ENCODE results near the gene UCK1. TPM values are rescaled to one million over a fixed set of nuclear protein-coding genes. Genes with fewer than 3 reads are reported as not detected.

Gene UCK1
- total RNA-seq, 1 donor from 2014 or later, result 32.2 TPM

DNA sequence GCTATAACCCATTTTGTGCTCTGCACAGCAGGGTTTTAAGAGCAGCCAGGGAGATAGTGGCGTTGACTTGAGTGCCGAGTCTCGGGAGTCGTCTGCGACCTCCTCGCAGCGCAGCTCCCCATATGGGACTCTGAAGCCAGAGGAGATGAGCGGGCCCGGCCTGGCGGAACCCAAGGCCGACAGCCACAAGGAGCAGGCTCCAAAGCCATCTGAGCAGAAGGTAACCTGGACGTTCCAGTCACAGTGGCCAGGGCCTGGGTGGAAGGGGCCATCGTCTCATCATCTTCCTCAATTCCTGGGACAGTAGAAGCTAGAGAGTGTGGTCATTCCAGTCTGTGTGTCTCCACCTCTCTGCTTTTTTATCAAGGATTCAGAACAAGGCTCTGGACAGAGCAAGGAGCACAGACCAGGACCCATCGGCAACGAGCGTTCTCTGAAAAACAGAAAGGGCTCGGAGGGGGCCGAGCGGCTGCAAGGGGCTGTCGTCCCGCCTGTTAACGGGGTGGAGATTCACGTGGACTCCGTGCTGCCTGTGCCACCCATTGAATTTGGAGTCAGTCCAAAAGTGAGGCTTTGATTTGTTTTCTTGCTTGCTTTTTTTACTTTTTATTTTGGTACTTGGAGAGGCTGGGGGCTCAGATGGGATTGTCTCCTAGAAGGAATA lies 48.6 kb downstream of the UCK1 start:
- no peak overlapping the region for H3K27ac Mint-ChIP-seq (ENCODE audit: unreplicated experiment)
- no peaks in the 10 kb centered on the region for H3K27me3 Mint-ChIP-seq (ENCODE audit: unreplicated experiment)
- H3K4me3 Mint-ChIP-seq (ENCODE audit: unreplicated experiment), result no peak overlapping the region
- TF ChIP-seq, protein P1, sequence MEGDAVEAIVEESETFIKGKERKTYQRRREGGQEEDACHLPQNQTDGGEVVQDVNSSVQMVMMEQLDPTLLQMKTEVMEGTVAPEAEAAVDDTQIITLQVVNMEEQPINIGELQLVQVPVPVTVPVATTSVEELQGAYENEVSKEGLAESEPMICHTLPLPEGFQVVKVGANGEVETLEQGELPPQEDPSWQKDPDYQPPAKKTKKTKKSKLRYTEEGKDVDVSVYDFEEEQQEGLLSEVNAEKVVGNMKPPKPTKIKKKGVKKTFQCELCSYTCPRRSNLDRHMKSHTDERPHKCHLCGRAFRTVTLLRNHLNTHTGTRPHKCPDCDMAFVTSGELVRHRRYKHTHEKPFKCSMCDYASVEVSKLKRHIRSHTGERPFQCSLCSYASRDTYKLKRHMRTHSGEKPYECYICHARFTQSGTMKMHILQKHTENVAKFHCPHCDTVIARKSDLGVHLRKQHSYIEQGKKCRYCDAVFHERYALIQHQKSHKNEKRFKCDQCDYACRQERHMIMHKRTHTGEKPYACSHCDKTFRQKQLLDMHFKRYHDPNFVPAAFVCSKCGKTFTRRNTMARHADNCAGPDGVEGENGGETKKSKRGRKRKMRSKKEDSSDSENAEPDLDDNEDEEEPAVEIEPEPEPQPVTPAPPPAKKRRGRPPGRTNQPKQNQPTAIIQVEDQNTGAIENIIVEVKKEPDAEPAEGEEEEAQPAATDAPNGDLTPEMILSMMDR (IDR thresholded peaks at IDR 0.05), result no peak
- no peaks in the 10 kb centered on the region for H3K9me3 Mint-ChIP-seq (ENCODE audit: unreplicated experiment)
- peaks cover 53% of the 10 kb centered on the region for H3K36me3 Mint-ChIP-seq (ENCODE audit: unreplicated experiment)
- no peak for DNase-seq (ENCODE audit: extremely low spot score, unreplicated experiment)
- H3K4me1 Mint-ChIP-seq (ENCODE audit: unreplicated experiment), result no peaks in the 10 kb centered on the region

DNA sequence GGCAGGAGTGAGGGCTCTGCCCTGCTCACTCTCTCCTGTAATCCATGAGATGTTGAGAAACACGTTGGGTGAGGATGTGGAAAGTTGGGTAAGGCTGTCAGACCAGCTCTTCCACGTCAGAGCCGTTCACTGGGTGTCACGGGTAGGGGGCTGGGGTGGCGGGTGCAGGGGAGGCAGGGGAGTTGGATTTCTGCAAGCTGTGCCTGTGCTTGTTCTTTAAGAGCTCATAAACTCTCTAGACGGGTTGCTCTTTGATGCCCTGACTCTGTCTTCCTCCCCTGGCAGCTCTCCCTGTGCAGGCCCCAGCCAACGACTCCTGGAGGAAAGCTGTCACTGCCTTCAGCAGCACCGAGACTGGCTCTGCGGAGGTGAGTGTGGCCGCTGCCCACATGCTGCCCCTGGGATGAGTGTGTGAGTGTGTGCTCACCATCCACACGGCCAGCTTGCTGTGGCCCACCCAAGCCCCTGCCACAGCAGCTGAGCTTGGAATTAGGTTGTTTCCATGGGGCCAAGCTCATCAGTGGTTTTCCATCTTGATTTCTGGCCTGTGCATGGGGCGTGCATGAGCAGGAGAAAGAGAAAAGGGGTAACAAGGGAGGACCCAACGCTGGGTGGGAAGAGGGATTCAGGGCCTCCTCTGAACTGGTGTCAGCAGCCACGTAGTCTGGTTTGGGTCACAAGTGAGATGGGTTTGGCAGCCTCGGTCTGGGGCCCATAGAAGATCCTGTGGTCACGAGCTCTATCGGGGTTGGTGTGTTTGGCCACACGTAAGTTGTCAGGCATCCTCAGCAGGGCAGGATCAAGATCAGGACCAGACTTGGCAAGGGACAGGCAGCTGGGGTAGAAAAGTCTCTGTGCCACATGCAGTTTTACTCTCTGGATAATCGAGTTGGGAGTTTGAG lies 49.4 kb downstream of the UCK1 start:
- no peak overlapping the region for H3K4me3 Mint-ChIP-seq (ENCODE audit: unreplicated experiment)
- H3K9me3 Mint-ChIP-seq (ENCODE audit: unreplicated experiment), result no peaks in the 10 kb centered on the region
- H3K27me3 Mint-ChIP-seq (ENCODE audit: unreplicated experiment), result no peaks in the 10 kb centered on the region
- H3K4me1 Mint-ChIP-seq (ENCODE audit: unreplicated experiment), result no peaks in the 10 kb centered on the region
- TF ChIP-seq, protein P1 (IDR thresholded peaks at IDR 0.05), result no peak
- H3K27ac Mint-ChIP-seq (ENCODE audit: unreplicated experiment), result no peak overlapping the region
- no peak for DNase-seq (ENCODE audit: extremely low spot score, unreplicated experiment)
- H3K36me3 Mint-ChIP-seq (ENCODE audit: unreplicated experiment), result peaks cover 53% of the 10 kb centered on the region

DNA sequence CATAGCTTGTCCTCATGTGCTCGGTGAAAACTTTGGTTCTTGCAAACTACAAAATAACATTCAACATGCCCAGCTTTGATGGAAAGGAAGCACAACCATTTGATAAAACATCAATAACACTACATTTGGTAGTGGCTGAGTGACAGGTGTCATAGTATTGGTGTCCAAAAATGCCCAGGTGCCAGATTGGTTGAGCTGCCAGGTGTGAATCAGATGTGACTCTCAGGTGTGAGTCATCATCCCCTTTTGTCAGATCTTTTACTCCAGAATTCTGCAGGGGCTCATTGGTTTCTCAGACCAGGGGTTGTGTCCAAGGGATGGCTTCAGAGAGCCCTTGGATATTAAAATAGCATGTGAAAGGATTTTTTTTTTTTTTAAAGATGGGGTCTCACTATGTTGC lies 50.8 kb downstream of the UCK1 start:
- no peaks in the 10 kb centered on the region for H3K9me3 Mint-ChIP-seq (ENCODE audit: unreplicated experiment)
- TF ChIP-seq, protein P1 (IDR thresholded peaks at IDR 0.05), result no peak
- H3K4me1 Mint-ChIP-seq (ENCODE audit: unreplicated experiment), result no peaks in the 10 kb centered on the region
- DNase-seq (ENCODE audit: extremely low spot score, unreplicated experiment), result no peak
- no peak overlapping the region for H3K4me3 Mint-ChIP-seq (ENCODE audit: unreplicated experiment)
- H3K27me3 Mint-ChIP-seq (ENCODE audit: unreplicated experiment), result no peaks in the 10 kb centered on the region
- H3K27ac Mint-ChIP-seq (ENCODE audit: unreplicated experiment), result no peak overlapping the region
- peaks cover 53% of the 10 kb centered on the region for H3K36me3 Mint-ChIP-seq (ENCODE audit: unreplicated experiment)

DNA sequence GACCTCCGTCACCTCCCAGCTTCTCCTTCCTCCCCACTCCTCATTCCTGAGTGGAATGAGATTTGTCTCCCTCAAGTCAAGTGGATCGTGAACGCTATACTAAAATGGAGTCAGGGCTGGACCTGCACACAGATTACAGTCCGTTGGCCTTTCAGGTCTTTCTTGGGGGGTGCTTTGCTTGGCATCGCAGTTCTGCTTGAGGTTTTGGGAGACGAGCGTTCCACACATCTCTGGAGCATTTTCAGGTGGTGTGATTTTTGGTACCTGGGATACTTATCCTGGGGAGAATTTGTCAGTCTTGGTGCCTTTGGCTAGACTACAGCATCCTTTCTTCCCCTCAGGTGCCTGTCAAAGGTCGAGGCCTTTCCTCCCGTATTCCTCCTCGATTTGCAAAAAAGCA lies 52.2 kb downstream of the UCK1 start:
- H3K27ac Mint-ChIP-seq (ENCODE audit: unreplicated experiment), result no peak overlapping the region
- DNase-seq (ENCODE audit: extremely low spot score, unreplicated experiment), result no peak
- TF ChIP-seq, protein P1 (IDR thresholded peaks at IDR 0.05), result no peak
- H3K4me3 Mint-ChIP-seq (ENCODE audit: unreplicated experiment), result no peak overlapping the region
- no peaks in the 10 kb centered on the region for H3K9me3 Mint-ChIP-seq (ENCODE audit: unreplicated experiment)
- H3K4me1 Mint-ChIP-seq (ENCODE audit: unreplicated experiment), result no peaks in the 10 kb centered on the region
- peaks cover 61% of the 10 kb centered on the region for H3K36me3 Mint-ChIP-seq (ENCODE audit: unreplicated experiment)
- no peaks in the 10 kb centered on the region for H3K27me3 Mint-ChIP-seq (ENCODE audit: unreplicated experiment)

DNA sequence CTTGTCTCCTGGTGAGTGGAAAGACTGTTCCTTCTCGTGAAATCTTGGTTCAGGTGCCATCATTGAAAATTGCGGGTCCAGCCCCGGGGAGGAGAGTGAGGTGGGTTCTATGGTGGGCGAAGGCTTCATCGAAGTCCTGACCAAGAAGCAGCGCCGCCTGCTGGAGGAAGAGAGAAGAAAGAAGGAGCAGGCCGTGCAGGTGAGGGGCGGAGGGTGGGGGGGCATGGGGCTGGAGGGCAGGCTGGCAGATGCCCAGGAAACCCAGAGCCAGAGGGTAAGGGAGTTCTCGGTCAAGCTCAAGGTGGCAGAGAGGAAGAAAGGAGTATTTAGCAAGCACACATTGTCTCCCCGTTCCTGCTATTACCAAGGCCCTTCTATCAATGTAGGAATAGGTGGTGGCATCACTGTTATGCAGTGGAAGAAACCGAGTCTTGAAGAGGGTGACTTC lies 52.6 kb downstream of the UCK1 start:
- no peak overlapping the region for H3K4me3 Mint-ChIP-seq (ENCODE audit: unreplicated experiment)
- no peaks in the 10 kb centered on the region for H3K4me1 Mint-ChIP-seq (ENCODE audit: unreplicated experiment)
- TF ChIP-seq, protein P1 (IDR thresholded peaks at IDR 0.05), result peak; percentile 70
- no peak overlapping the region for H3K27ac Mint-ChIP-seq (ENCODE audit: unreplicated experiment)
- H3K9me3 Mint-ChIP-seq (ENCODE audit: unreplicated experiment), result no peaks in the 10 kb centered on the region
- no peaks in the 10 kb centered on the region for H3K27me3 Mint-ChIP-seq (ENCODE audit: unreplicated experiment)
- no peak for DNase-seq (ENCODE audit: extremely low spot score, unreplicated experiment)
- H3K36me3 Mint-ChIP-seq (ENCODE audit: unreplicated experiment), result peaks cover 59% of the 10 kb centered on the region

Data from osteocyte (in vitro differentiated cells).